ENCODE measurements around the gene OR2L2. TPM values are rescaled to one million over a fixed set of nuclear protein-coding genes. Genes with fewer than 3 reads are reported as not detected.

Gene OR2L2
- total RNA-seq, 4 donors from 2014 or later: not detected

DNA sequence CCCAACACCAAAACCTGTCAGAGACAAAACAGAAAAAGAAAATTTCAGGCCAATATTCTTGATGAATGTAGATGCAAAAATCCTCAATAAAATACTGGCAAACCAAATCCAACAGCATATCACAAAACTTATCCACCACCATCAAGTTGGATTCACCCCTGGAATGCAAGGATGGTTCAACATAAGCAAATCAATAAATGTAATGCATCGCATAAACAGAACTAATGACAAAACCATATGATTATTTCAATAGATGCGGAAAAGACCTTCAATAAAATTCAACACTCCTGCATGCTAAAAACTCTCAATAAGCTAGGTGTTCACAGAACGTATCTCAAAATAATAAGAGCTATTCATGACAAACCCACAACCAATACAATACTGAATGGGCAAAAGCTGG lies 20.2 kb upstream of the OR2L2 start:
- Histone ChIP-seq H3K27me3 (no peaks in the 10 kb centered on the region), H3K27ac (no peak overlapping the region), H3K9me3 (no peaks in the 10 kb centered on the region), H3K4me3 (no peak overlapping the region), H3K36me3 (no peaks in the 10 kb centered on the region), H3K4me1 (no peaks in the 10 kb centered on the region)
- intact Hi-C loops (cut with DNase I; ENCODE audit: low total_unique reads): no loop called here
- DNase-seq: no peak
- ATAC-seq: no peak
- in situ Hi-C loops (cut with MboI; ENCODE audit: low sequenced_read_pairs in 4 of 4): no loop called here
- no peak for TF ChIP-seq POLR2A (IDR thresholded peaks at IDR 0.05)
- TF ChIP-seq, protein P1, sequence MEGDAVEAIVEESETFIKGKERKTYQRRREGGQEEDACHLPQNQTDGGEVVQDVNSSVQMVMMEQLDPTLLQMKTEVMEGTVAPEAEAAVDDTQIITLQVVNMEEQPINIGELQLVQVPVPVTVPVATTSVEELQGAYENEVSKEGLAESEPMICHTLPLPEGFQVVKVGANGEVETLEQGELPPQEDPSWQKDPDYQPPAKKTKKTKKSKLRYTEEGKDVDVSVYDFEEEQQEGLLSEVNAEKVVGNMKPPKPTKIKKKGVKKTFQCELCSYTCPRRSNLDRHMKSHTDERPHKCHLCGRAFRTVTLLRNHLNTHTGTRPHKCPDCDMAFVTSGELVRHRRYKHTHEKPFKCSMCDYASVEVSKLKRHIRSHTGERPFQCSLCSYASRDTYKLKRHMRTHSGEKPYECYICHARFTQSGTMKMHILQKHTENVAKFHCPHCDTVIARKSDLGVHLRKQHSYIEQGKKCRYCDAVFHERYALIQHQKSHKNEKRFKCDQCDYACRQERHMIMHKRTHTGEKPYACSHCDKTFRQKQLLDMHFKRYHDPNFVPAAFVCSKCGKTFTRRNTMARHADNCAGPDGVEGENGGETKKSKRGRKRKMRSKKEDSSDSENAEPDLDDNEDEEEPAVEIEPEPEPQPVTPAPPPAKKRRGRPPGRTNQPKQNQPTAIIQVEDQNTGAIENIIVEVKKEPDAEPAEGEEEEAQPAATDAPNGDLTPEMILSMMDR (IDR thresholded peaks at IDR 0.05 in 4 of 5, conservative IDR thresholded peaks at IDR 0.05 in 1 of 5): no peak

DNA sequence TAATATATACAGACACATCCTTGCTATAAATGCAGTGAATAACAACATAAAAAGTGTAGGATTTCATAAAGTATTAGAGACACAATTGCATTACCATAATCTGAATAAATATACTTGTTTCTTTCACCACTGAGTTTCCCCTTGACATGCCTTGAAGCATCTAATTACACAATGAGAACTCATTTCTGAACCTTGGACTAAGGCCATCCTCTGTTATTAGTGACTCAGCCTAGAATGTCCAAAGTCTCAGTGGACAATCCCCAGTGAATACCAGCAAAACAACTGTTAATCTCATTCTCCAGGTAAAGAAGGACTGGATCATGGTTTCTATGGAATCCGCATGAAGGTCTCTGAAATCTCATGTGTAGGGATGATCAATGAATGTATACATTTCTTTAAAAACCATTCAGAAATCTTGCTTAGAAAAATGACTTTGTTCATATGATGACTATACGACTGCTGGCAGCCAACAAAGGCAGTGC lies 16.6 kb upstream of the OR2L2 start, which contains the start of gene OR2L5:
Gene OR2L5, plus strand, starts transcription at position 432 of the 482 bp plus-strand sequence. CDS start 8,288 bp downstream, outside the sequence.
- no peaks in the 10 kb centered on the region for H3K4me1 ChIP-seq
- no peak for DNase-seq
- H3K27me3 ChIP-seq: no peaks in the 10 kb centered on the region
- no peak within 1 kb of the TSS for H3K27ac ChIP-seq
- H3K9me3 ChIP-seq: no peaks in the 10 kb centered on the region
- intact Hi-C loops (cut with DNase I; ENCODE audit: low total_unique reads) (no loop called here), in situ Hi-C loops (cut with MboI; ENCODE audit: low sequenced_read_pairs in 4 of 4) (no loop called here)
- H3K36me3 ChIP-seq: no peaks in the 10 kb centered on the region
- ATAC-seq: no peak
- TF ChIP-seq, protein P1 (IDR thresholded peaks at IDR 0.05 in 4 of 5, conservative IDR thresholded peaks at IDR 0.05 in 1 of 5): no peak
- no peak for TF ChIP-seq POLR2A (IDR thresholded peaks at IDR 0.05)
- no peak within 1 kb of the TSS for H3K4me3 ChIP-seq

DNA sequence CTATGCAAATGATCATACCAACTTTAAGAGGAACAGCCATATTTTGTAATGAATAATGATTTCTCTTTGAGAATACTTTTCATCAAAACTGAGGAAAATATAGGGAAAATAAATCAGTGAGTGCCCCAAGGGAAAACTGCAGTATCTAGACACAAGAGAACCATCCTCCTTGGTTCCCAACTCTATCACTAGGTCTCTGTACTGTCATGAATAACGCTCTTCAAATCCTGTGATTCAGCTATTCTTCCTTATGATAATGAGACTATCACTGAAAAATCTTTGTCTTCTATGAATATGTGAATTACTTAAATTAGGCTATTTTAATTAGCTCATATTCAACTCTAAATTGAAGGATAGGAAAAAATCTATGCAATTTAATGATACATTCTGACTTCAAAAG lies 14.1 kb upstream of the OR2L2 start:
- DNase-seq: no peak
- no peak for ATAC-seq
- in situ Hi-C loops (cut with MboI; ENCODE audit: low sequenced_read_pairs in 4 of 4) (no loop called here), intact Hi-C loops (cut with DNase I; ENCODE audit: low total_unique reads) (no loop called here)
- Histone ChIP-seq H3K4me1 (no peaks in the 10 kb centered on the region), H3K27me3 (no peaks in the 10 kb centered on the region), H3K27ac (no peak overlapping the region), H3K36me3 (no peaks in the 10 kb centered on the region), H3K4me3 (no peak overlapping the region), H3K9me3 (no peaks in the 10 kb centered on the region)
- TF ChIP-seq POLR2A (IDR thresholded peaks at IDR 0.05): no peak
- TF ChIP-seq, protein P1 (IDR thresholded peaks at IDR 0.05 in 4 of 5, conservative IDR thresholded peaks at IDR 0.05 in 1 of 5): no peak

DNA sequence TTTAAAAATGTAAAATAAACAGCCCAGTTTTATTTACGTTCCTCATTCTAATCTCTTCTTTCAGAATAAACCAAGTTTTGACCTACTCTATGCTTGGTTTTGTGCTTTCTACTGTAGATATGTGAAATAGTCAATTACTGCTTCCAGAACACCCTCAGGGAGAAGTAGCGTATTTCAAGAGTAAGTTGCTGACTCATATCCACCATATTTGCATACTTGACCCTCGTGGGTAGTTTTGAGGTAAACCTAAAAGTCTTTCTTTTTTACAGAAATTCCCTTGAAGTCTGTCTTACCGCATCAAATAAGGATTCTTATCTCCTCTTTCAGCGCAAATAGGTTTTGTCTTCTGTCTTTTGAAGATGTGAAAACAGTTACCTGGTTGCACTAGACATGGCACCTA lies 15.3 kb downstream of the OR2L2 start:
- Histone ChIP-seq H3K9me3 (no peaks in the 10 kb centered on the region), H3K27ac (no peak overlapping the region), H3K4me1 (no peaks in the 10 kb centered on the region), H3K36me3 (no peaks in the 10 kb centered on the region), H3K27me3 (no peaks in the 10 kb centered on the region), H3K4me3 (no peak overlapping the region)
- intact Hi-C loops (cut with DNase I; ENCODE audit: low total_unique reads): no loop called here
- DNase-seq: no peak
- in situ Hi-C loops (cut with MboI; ENCODE audit: low sequenced_read_pairs in 4 of 4): no loop called here
- no peak for ATAC-seq
- TF ChIP-seq, protein P1 (IDR thresholded peaks at IDR 0.05 in 4 of 5, conservative IDR thresholded peaks at IDR 0.05 in 1 of 5): no peak
- TF ChIP-seq POLR2A (IDR thresholded peaks at IDR 0.05): no peak

DNA sequence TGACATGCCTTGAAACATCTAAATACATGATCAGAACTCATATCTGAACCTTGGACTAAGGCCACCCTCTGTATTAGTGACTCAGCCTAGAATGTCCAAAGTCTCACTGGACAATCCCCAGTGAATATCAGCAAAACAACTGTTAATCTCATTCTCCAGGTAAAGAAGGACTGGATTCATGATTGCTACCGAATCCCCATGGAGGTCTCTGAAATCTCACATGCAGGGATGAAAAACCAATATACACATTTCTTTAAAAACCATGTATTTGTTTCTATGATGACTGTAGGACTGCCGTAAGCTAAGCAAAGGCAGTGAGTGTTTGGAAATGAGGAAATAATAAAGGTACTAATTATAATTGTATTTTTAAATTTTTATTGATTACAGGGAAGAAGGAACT lies 16.7 kb downstream of the OR2L2 start, which contains the start of gene OR2L3:
Gene OR2L3, plus strand, starts transcription at position 301 of the 400 bp plus-strand sequence. CDS start 13,846 bp downstream, outside the sequence.
- Histone ChIP-seq H3K4me1 (no peaks in the 10 kb centered on the region), H3K4me3 (no peak within 1 kb of the TSS), H3K36me3 (no peaks in the 10 kb centered on the region), H3K27me3 (no peaks in the 10 kb centered on the region), H3K9me3 (no peaks in the 10 kb centered on the region), H3K27ac (no peak within 1 kb of the TSS)
- in situ Hi-C loops (cut with MboI; ENCODE audit: low sequenced_read_pairs in 4 of 4) (no loop called here), intact Hi-C loops (cut with DNase I; ENCODE audit: low total_unique reads) (no loop called here)
- ATAC-seq: no peak
- DNase-seq: no peak
- no peak for TF ChIP-seq POLR2A (IDR thresholded peaks at IDR 0.05)
- TF ChIP-seq, protein P1 (IDR thresholded peaks at IDR 0.05 in 4 of 5, conservative IDR thresholded peaks at IDR 0.05 in 1 of 5): no peak
